AG10803 (cell line): ENCODE measurements around the gene TREH.

Source experiments
- DNase-seq: peaks from one replicate; pipeline ENCODE4 v3.0.0; 2010; ENCODE audit warnings: low read depth
- H3K4me3 ChIP-seq: 2 replicates; pipeline ENCODE4 v1.5.1; 2011; ENCODE audit warnings: mild to moderate bottlenecking, low read length, control low read depth
- TF ChIP-seq, protein P1 (sequence below): conservative IDR thresholded peaks from 2 replicates; pipeline ENCODE4 v1.5.1; 2011; ENCODE audit warnings: mild to moderate bottlenecking, low read length, control low read depth, inconsistent platforms

The TREH gene

DNA sequence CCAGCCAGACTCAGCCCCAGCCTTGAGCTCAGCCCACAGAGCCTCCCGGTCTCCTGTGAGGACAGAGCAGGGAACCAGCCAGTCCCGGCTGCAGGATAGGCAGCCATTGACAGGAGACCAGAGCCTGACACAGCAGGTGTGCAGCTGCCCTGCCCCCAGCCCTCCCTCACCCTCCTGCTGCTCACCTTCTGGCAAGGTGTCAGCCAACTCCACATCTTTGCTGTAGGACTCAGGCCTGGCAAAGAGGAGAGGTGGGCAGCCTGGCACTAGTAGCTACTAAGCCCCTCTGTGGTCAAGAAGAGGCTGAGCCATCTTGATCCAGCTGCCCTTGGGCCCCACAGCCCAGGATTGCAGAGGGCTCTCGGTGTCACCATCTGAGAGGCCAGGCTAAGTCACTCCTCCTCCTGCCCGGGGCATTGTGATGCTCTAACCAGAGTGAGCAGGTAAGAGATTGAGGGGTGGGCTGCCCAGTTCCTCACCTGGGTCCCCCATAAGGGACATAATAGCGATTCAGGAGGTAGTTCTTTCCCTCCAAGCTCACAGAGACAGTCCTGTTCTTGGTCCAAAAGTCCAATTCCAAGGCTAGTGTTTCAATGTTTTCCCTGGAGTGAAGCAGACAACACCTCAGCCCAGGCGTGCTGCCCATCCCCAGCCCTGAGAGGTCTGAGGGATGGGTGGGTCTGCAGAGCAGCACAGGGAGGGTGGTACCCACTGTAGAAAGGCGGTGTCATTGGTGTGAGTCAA, 18.6 kb downstream of the TREH start:
- DNase-seq, result no peak
- H3K4me3 ChIP-seq, result no peak overlapping the region
- TF ChIP-seq, protein P1, sequence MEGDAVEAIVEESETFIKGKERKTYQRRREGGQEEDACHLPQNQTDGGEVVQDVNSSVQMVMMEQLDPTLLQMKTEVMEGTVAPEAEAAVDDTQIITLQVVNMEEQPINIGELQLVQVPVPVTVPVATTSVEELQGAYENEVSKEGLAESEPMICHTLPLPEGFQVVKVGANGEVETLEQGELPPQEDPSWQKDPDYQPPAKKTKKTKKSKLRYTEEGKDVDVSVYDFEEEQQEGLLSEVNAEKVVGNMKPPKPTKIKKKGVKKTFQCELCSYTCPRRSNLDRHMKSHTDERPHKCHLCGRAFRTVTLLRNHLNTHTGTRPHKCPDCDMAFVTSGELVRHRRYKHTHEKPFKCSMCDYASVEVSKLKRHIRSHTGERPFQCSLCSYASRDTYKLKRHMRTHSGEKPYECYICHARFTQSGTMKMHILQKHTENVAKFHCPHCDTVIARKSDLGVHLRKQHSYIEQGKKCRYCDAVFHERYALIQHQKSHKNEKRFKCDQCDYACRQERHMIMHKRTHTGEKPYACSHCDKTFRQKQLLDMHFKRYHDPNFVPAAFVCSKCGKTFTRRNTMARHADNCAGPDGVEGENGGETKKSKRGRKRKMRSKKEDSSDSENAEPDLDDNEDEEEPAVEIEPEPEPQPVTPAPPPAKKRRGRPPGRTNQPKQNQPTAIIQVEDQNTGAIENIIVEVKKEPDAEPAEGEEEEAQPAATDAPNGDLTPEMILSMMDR, result no peak

DNA sequence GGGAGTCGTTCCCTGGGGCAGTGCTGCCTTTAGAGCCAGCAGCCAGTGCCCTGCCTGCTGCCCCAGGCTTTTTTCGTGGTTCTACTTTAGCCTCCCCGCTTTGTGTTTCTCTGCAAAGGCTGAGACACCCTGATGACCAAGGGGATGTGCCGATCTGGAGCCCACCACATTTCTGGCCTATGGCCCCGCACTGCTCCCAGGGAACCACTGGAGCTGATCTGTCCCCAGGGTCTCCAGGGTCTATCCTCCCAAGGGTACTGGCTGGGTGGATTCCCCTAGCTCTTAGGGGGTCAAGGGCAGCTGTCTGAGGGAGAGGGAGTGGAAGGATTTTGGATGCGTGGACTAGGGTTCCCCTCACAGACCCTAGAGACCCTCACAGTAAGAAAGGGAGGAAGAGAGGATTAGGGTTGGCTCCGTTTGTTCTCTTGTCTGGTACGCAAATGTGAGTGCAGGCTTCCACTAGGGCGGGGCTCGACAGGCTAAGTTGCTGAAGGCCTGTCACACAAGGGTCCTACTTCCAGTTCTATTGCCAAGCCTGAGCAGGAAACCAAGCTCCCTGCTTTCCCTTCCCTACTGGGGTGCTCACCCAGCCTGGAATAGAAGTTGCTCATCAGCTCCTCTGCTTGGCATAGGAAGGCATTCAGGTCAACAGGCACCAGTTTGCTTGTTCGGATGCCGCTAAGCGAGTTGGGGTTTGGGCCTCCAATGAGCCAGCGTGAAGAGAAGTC, 19.3 kb downstream of the TREH start:
- no peak overlapping the region for H3K4me3 ChIP-seq
- no peak for DNase-seq

DNA sequence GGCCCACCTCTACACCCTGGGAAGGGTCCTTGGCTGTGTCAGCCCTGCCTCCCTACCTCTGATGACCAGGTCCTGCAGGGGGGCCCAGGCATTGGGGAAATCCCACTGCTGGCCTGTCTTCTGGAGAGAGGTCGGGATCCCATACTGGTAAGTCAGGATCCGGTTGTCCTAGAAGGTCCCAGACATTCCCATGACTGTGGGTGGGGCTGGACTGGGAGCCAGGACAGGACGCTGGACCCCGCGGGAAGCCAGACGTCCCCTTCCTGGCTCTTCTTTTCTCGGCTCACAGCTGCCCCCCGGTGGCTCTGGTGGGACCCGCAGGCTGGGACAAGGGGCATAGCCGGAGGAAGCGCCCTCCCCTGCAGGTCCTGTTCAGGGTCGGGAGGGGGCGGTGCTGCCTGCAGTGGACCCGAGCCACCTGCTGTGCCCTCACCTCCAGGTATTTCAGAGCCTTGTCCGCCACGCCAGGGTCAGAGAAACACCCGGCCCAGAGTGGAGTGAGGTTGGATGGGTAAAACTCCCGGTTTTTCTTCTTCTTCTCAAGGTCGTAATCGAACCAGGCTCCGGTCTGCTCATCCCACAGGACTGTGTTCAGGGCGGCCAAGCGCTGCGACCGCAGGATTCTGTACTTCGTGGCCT, 20.0 kb downstream of the TREH start:
- DNase-seq, result peak; percentile 68
- H3K4me3 ChIP-seq, result no peak overlapping the region
- TF ChIP-seq, protein P1, result peak; percentile 85

More for the DNA sequence above, 19.3 kb downstream of the TREH start:
- TF ChIP-seq, protein P1, result no peak

DNA sequence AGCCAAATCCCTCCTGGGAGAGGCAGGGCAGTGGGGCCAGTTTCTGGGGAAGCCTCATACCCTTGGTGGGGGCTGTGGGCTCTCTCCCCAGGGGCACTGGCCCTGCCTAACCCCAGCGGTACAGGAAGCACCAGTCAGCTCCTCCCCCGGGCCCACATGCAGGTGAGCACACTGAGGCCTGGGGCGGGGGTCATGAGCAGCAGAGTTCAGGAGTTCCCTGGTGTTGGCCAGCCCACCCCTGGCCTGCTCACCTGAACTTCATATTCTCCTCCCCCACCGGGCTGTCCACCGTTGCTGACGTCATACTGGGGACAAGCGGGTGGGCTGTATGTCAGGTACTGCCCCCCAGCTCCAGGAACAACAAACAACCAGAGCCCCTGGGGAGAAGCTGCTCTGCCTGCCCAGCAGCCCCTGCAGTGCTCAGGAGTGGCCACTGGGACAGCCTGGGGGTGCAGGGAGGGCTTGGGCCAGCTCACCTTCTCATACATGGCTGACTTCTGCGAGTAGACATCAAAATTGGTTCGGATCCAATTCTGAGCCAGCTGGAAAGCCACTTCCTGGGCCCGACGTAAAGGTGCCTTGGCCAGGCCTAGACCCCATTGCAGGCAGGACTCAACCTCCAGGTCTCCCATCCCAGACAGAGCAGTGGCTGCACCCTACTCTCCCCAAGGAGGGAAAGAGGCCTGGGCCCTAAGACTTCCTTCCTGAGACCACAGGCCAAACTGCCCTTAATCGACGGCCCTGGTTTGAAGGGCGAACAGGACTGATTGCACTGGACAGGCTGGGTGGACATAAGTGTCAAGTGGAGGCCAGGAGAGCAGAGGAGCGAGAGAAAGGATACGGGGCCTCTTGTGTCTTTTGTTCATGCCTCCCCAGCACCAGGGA, 20.8 kb downstream of the TREH start:
- H3K4me3 ChIP-seq, result no peak overlapping the region
- DNase-seq, result no peak
- TF ChIP-seq, protein P1, result peak; percentile 23

DNA sequence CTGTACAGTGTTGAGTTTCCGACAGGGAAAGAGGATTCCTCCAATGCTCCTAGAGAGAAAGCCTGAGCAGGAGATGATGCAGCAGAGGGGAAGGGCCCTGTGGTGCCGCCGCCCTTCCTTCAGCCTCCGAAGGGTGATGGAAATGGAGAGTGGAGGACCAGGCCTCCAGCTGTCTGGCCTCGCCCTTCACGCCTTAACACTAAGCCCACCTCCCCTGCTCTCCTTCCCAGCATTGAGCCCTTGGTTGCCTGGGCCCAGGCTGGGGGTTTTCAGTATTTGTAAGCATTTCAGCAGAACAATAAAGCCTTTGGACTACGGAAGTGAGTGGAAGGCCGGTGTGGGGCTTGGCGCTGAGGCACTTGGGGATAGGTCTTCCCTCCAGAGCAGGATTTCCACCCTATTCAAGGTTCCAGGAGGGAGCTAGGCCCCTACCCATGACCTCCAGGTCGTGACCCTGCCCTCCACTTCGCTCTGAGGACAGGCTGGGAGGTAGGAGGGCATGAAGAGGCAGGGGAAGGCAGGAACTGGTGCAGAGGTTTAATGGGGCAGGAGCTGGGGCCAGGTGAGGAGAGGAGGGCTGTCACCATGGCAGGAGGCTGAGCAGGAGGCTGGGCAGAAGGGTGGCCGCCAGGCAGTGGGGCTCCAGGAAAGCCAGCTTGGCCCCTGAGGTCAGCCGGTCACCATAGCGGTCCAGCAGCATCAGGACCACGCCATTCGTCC, 21.6 kb downstream of the TREH start:
- no peak for DNase-seq
- no peak overlapping the region for H3K4me3 ChIP-seq
- TF ChIP-seq, protein P1, result no peak

DNA sequence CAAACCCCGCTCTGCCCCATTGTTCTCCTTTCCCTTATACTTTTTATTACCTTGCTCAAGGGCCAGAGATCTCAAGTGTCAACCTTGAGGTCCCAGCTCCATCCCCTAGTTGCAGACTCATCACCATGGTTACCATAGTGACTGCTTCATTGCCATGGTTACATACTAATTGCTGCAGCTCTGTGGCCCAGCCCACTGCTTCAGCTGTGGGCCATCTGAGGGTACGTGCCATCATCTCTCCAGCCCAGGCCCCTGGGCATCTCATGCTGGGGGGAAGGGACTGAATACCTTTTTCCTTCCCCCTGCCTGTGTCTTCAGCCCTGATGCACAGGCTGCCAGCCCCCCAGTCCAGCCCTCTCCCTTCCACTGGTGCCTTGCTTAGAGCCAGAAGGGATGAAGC, 22.2 kb downstream of the TREH start:
- TF ChIP-seq, protein P1, result no peak
- no peak overlapping the region for H3K4me3 ChIP-seq
- no peak for DNase-seq
